GM13976 (cell line): Measurements from ENCODE around the gene LMAN2.
"Not testable (repeated sequence)": the region's sequence is repeated elsewhere in the genome, so short reads cannot be mapped to it uniquely, and the experiment has no call there.

Source experiments
- DNase-seq: peaks from one replicate; pipeline ENCODE4 v3.0.0; 2012; ENCODE audit warnings: low spot score
- CTCF ChIP-seq: IDR thresholded peaks from 2 replicates; pipeline ENCODE4 v1.5.1; 2012; ENCODE audit warnings: borderline replicate concordance, mild to moderate bottlenecking; ENCODE audit not compliant: insufficient read depth; ENCODE audit errors: extremely low read depth, missing control alignments, control extremely low read depth
- in situ Hi-C: fragments of 300-500 bp; cut with MboI; formaldehyde crosslinking; loops from one replicate; pipeline ENCODE4 v1.12.0; 2022; ENCODE audit warnings: low sequenced_read_pairs, mixed read lengths, inconsistent platforms; ENCODE audit not compliant: unreplicated experiment

Gene LMAN2

GRCh38 chr5:177307544-177308363 is 43.7 kb downstream of the LMAN2 start:
- no peak for TF ChIP-seq CTCF
- in situ Hi-C loops = no loop called here

DNA sequence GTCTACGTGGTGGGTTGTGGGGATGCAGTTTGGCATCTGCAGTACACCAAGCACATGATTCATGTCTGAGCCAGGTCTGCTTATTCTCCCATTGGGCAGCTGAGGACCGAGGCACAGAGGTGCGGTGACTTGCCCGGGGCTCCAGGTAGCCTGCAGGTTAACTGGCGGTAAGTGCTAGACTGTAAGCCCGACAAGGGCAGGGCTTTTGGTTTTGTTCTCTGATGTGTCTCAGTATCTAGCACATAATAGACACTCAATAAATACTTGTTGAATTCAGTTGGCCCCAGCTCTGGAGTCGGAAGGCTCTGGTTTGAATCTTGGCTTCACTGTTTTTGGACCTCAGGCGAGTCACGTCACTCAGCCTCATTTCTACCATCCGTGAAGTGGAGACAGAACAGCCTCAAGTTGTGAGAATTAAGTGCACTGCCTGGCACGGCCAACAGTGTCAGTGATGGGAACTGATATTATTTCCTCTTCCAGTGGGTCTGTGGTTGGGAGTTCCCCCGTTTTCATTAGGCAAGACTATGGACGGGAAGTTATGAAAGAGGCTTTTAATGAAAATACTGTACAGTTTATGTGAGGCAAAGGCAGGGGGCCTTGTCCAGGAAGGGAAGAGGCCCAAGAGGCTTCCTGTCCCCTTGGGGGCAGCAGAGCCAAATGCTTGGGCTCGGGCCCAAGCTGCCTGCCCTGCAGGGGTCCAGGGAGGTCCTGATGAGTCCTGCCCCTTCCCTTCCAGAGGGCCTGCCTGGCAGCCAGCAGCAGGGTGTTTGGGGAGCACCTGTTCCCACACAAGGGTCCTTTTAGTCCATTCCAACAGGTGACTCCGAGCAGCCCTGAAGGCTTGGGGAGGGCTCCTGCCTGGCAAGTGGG is 44.6 kb downstream of the LMAN2 start:
- TF ChIP-seq CTCF = no peak
- peak; percentile 23 for DNase-seq
- in situ Hi-C loops = no loop called here

More at GRCh38 chr5:177307544-177308363, 43.7 kb downstream of the LMAN2 start:
- DNase-seq = no peak

DNA sequence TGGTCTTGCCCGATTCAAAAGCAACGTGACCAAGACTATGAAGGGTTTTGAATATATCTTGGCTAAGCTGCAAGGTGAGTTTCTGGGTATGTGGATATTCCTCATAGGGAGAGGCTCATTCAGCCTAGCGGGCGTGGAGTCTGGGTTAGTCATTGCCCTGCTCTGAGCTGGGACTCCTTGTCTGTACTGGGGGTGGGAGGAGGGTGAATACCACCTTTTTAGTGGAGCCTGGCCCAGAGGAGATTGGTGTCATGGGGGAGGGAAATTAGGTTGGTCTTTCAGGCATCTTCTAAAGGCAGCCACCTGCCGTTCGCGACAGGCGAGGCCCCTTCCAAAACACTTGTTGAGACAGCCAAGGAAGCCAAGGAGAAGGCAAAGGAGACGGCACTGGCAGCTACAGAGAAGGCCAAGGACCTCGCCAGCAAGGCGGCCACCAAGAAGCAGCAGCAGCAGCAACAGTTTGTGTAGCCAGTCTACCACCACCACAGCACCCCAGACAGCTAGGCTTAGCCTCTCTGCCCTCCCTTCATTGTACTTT is 45.3 kb downstream of the LMAN2 start:
- DNase-seq = peak; percentile 5
- in situ Hi-C loops = not testable (repeated sequence)

- DNase-seq = peak; percentile 43
- in situ Hi-C loops = no loop called here
- TF ChIP-seq CTCF = no peak
These were observed 46.9 kb downstream of the LMAN2 start for GRCh38 chr5:177304392-177305119.

DNA sequence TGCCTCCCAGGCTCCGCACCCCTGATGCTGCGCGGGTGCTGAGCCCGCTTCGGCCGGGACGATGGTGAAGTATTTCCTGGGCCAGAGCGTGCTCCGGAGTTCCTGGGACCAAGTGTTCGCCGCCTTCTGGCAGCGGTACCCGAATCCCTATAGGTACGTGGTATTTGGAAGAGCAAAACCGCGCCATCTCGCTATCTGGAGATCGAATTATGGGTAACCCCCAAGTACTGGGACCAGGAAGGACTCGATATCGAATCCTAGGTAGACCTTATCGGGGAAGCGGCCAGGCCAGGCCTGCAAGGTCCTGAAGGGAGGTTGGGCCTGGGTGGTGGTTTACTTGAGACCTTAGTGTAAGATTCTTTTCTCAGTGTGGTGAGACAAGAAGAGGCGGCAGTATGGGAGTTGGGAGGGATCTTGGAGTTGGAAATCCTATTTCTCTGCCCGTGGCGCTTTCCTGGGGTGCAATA is 47.5 kb downstream of the LMAN2 start:
- in situ Hi-C loops = no loop called here
- DNase-seq = peak; percentile 29

More for the DNA sequence above, 47.5 kb downstream of the LMAN2 start:
- no peak for TF ChIP-seq CTCF
